A549 (cell line): ENCODE results near the gene FAAP100.

Experiments used
- CBX2 ChIP-seq: fragments of 200-600 bp; sonication (generic); IDR thresholded peaks from 2 replicates; pipeline ENCODE4 v1.6.1; 2016; ENCODE audit warnings: low read depth, mild to moderate bottlenecking, borderline replicate concordance
- CTCF ChIP-seq: fragments of >200 bp; sonication (Bioruptor Twin); formaldehyde crosslinking; IDR thresholded peaks from 3 replicates; pipeline ENCODE4 v1.5.1; 2016
- E2F6 ChIP-seq: IDR thresholded peaks from 2 replicates; pipeline ENCODE4 v1.6.1; 2012; ENCODE audit warnings: low read depth, borderline replicate concordance
- EP300 ChIP-seq, 2 experiments: fragments of >200 bp; sonication (Bioruptor Twin); formaldehyde crosslinking; IDR thresholded peaks; 2 replicates in 1 of 2; 3 replicates in 1 of 2; pipeline ENCODE4 v1.6.1; 2016 to 2017
- HDAC2 ChIP-seq: fragments of 200-600 bp; sonication (generic); IDR thresholded peaks from 2 replicates; pipeline ENCODE4 v1.6.1; 2016
- JUN ChIP-seq, 2 experiments: fragments of >200 bp; sonication (Bioruptor Twin); formaldehyde crosslinking; IDR thresholded peaks; 2 replicates in 1 of 2; 3 replicates in 1 of 2; pipeline ENCODE4 v1.6.1; 2016 to 2017
- JUNB ChIP-seq: fragments of >200 bp; sonication (Bioruptor Twin); formaldehyde crosslinking; IDR thresholded peaks from 2 replicates; pipeline ENCODE4 v1.6.1; 2016
- POLR2A ChIP-seq: IDR thresholded peaks from 2 replicates; pipeline ENCODE4 v1.6.1; 2012; ENCODE audit warnings: mild to moderate bottlenecking, low read length
- TP53 ChIP-seq: fragments of 250-450 bp; sonication (Bioruptor Pico); IDR thresholded peaks from 2 replicates; pipeline ENCODE4 v1.5.0; 2021; ENCODE audit warnings: mild to moderate bottlenecking, moderate library complexity
- USF2 ChIP-seq: fragments of 450-650 bp; IDR thresholded peaks from 2 replicates; pipeline ENCODE4 v1.6.1; 2014; ENCODE audit warnings: antibody characterized with exemption
- ZNF302 ChIP-seq: fragments of 250-450 bp; sonication (Bioruptor Pico); IDR thresholded peaks from 2 replicates; pipeline ENCODE4 v1.9.0; 2021; ENCODE audit warnings: inconsistent platforms, mild to moderate bottlenecking, moderate library complexity

GRCh38 chr17:81528651-81529436 is 23.3 kb downstream of the FAAP100 start:
- TF ChIP-seq CTCF = no peak
- no peak for TF ChIP-seq HDAC2
- peak; percentile 26 for TF ChIP-seq POLR2A
- no peak for TF ChIP-seq TP53 (CRISPR knock-in tag)
- no peak for TF ChIP-seq JUNB
- TF ChIP-seq CBX2 = no peak
- no peak for TF ChIP-seq ZNF302 (CRISPR knock-in tag)
- TF ChIP-seq EP300 (IDR thresholded peaks at IDR 0.05) = no peak
- TF ChIP-seq JUN (IDR thresholded peaks at IDR 0.05) = no peak
- TF ChIP-seq USF2 = no peak
- TF ChIP-seq E2F6 = no peak
